ENCODE measurements around the gene C11orf58. TPM values are rescaled to one million over a fixed set of nuclear protein-coding genes. Genes with fewer than 3 reads are reported as not detected.

C11orf58 gene
- total RNA-seq, 1 donor from 2014 or later: 148 TPM

DNA sequence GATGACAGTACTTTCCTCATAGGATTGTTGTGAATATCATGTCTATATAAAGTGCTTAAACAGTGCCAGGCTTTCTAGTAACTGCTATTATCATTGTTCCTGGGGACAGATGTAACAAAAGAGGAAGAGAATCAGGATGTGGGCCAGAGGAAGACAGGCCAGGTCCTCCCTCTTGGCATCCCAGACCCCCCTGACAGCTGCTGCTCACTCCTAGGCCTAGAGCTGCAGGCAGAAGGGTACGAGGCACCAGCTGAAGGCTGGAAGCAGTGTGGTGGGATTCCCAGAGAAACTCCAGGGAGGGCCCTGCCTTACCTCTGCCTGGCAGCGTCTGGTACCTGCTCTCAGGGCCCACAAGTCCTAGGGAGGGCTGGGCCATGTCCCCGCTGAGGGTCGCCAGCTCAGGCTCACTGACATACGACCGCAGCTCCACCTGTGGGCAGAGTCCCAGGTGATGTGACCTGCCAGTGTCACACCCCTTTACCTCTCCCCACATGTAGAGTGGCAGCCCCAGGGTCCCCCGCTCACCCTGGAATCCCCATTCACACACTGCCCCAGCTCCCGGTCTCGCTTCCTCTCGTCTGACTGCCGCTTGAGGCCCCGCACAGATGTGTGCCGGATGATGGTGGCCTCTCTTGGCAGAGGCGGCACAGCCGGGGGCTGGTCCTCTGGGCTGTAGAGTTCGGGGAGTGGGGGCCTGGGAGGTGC lies 52.2 kb downstream of the C11orf58 start:
- H3K4me1 Mint-ChIP-seq (ENCODE audit: unreplicated experiment): peaks cover 27% of the 10 kb centered on the region
- H3K27ac Mint-ChIP-seq: peak overlapping the region; percentile 32

DNA sequence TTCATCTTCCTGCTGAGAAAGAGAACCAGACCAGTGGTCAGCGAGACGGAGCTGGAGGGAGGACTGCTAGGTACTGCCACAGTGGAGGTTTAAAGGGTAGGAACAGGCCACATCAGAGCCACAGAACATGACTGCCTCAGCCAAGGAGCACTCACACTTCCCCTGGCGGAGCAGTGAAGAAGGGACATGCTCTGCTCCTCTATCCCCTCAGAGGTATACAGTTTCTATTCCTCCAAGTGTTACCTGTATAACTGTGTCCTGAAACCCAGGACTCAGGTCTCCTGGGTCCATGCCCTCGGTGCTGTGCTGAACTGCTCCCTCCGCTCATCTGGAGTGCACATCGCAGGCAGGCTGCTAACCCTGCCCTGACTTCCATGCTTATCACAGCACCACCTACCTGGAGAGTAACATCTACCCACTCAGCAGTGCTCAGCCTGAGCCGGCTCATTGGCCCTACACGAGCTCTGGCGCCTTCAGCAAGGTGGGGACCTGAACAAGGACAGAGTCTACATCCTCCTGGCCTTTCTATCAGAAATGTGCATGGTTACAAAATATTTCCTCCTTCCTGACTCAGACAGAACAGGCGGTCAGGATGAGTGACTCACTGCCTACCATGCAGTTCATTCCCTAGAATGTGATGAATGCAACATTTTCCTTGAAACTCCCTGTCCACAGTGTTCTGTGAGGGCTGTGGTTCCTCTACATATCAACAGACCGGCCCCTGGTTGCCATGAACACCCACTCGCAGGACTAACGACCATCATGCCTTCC lies 52.9 kb downstream of the C11orf58 start:
- TF ChIP-seq, protein P1, sequence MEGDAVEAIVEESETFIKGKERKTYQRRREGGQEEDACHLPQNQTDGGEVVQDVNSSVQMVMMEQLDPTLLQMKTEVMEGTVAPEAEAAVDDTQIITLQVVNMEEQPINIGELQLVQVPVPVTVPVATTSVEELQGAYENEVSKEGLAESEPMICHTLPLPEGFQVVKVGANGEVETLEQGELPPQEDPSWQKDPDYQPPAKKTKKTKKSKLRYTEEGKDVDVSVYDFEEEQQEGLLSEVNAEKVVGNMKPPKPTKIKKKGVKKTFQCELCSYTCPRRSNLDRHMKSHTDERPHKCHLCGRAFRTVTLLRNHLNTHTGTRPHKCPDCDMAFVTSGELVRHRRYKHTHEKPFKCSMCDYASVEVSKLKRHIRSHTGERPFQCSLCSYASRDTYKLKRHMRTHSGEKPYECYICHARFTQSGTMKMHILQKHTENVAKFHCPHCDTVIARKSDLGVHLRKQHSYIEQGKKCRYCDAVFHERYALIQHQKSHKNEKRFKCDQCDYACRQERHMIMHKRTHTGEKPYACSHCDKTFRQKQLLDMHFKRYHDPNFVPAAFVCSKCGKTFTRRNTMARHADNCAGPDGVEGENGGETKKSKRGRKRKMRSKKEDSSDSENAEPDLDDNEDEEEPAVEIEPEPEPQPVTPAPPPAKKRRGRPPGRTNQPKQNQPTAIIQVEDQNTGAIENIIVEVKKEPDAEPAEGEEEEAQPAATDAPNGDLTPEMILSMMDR (conservative IDR thresholded peaks at IDR 0.05): no peak
- no peak for DNase-seq (ENCODE audit: extremely low spot score, unreplicated experiment)
- H3K27ac Mint-ChIP-seq: peak overlapping the region; percentile 61
- no peak overlapping the region for H3K4me3 Mint-ChIP-seq
- H3K4me1 Mint-ChIP-seq (ENCODE audit: unreplicated experiment): peaks cover 25% of the 10 kb centered on the region
- H3K36me3 Mint-ChIP-seq: peaks cover 14% of the 10 kb centered on the region
- no peaks in the 10 kb centered on the region for H3K27me3 Mint-ChIP-seq
- H3K9me3 Mint-ChIP-seq: no peaks in the 10 kb centered on the region

More for the DNA sequence above, 52.2 kb downstream of the C11orf58 start:
- H3K4me3 Mint-ChIP-seq: no peak overlapping the region
- no peaks in the 10 kb centered on the region for H3K27me3 Mint-ChIP-seq
- DNase-seq (ENCODE audit: extremely low spot score, unreplicated experiment): no peak
- TF ChIP-seq, protein P1 (conservative IDR thresholded peaks at IDR 0.05): no peak
- H3K36me3 Mint-ChIP-seq: peaks cover 15% of the 10 kb centered on the region
- no peaks in the 10 kb centered on the region for H3K9me3 Mint-ChIP-seq

DNA sequence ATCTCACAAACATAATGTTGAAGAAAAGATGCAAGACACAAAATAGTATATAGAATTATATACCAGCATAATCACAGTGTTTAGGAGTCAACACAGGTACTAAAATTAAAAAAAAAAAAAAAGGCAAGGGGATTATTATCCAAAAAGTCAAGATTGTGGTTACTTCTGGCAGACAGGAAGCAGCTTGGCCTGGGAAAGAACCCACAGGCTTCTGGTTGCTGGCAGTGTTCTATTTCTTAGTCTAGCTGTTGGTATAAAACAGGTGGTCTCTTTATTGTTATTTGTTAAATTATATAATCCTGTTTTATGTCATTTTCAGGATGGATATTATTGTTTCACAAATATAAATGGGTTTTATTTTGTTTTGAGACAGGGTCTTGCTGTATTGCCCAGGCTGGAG lies 54.0 kb downstream of the C11orf58 start:
- no peaks in the 10 kb centered on the region for H3K27me3 Mint-ChIP-seq

DNA sequence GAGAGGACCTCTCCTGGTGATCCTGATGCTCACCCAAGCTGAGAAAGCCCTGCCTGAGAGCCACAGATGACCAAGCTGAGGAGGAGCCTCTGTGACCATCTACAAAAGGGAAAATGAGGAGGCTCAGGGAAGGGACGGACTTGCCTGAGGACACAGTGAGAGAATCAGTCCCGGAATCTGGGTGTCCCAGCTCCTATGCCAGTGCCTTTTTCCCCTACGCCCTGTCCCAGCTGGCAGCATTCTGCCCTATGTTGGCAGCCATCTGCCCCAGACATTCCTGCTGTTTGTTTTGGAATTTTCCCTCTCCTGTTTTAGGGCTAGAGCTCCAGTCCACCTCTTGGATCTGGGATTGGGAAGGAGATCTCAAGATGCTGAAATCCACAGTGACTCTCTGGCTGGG lies 54.6 kb downstream of the C11orf58 start:
- Mint-ChIP-seq H3K36me3 (peaks cover 16% of the 10 kb centered on the region), H3K27ac (no peak overlapping the region), H3K4me3 (no peak overlapping the region), H3K9me3 (no peaks in the 10 kb centered on the region), H3K27me3 (no peaks in the 10 kb centered on the region), H3K4me1 (ENCODE audit: unreplicated experiment) (peaks cover 23% of the 10 kb centered on the region)
- DNase-seq (ENCODE audit: extremely low spot score, unreplicated experiment): no peak
- TF ChIP-seq, protein P1 (conservative IDR thresholded peaks at IDR 0.05): no peak

More for the DNA sequence above, 54.0 kb downstream of the C11orf58 start:
- no peaks in the 10 kb centered on the region for H3K9me3 Mint-ChIP-seq
- DNase-seq (ENCODE audit: extremely low spot score, unreplicated experiment): no peak
- TF ChIP-seq, protein P1 (conservative IDR thresholded peaks at IDR 0.05): no peak
- H3K36me3 Mint-ChIP-seq: peaks cover 16% of the 10 kb centered on the region
- no peak overlapping the region for H3K4me3 Mint-ChIP-seq
- H3K27ac Mint-ChIP-seq: no peak overlapping the region
- H3K4me1 Mint-ChIP-seq (ENCODE audit: unreplicated experiment): peaks cover 25% of the 10 kb centered on the region

DNA sequence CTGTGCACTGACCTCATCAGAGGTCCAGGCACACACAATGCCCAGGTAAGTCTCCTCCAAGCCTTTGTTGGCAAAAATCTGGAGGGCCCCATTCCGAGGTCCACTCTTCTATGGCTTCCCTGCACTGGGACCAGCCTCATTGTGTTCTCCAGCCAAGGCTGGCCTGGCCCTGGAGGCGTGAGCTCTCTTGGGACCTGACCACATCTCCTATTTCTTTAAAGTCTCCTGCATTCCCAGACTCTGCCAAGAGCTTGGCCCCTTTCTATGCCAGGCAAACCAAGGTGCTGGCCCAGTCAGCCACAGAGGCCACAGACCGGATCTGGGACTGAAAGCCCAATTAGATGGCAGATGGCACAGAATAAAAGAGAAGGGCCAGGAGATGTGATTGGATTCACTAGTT lies 55.1 kb downstream of the C11orf58 start:
- DNase-seq (ENCODE audit: extremely low spot score, unreplicated experiment): no peak
- Mint-ChIP-seq H3K36me3 (peaks cover 16% of the 10 kb centered on the region), H3K4me3 (no peak overlapping the region), H3K9me3 (no peaks in the 10 kb centered on the region), H3K27ac (no peak overlapping the region), H3K27me3 (no peaks in the 10 kb centered on the region), H3K4me1 (ENCODE audit: unreplicated experiment) (peaks cover 19% of the 10 kb centered on the region)
- TF ChIP-seq, protein P1 (conservative IDR thresholded peaks at IDR 0.05): no peak

Measured in type B pancreatic cell (in vitro differentiated cells).